PFSK-1 (cell line): ENCODE data around the gene DDO.

Experiments used
- POLR2AphosphoS5 ChIP-seq: IDR thresholded peaks from 2 replicates; pipeline ENCODE4 v1.6.1; 2012; ENCODE audit warnings: low read depth, mild to moderate bottlenecking, control low read depth, low read length, moderate library complexity
- SIN3A ChIP-seq: IDR thresholded peaks from 2 replicates; pipeline ENCODE4 v1.6.1; 2012; ENCODE audit warnings: mild to moderate bottlenecking, low read length, moderate library complexity, borderline replicate concordance; ENCODE audit not compliant: insufficient read depth

- TF ChIP-seq POLR2AphosphoS5 (no peak), SIN3A (no peak)
Observed at GRCh38 chr6:110440026-110440425, 24.7 kb upstream of the DDO start.
